Psoas muscle (tissue), 8 donors: ENCODE measurements around the gene ADGRG1. TPM values are rescaled to one million over a fixed set of nuclear protein-coding genes. Genes with fewer than 3 reads are reported as not detected.
"Not testable (repeated sequence)": the region's sequence is repeated elsewhere in the genome, so short reads cannot be mapped to it uniquely, and the experiment has no call there.

Source experiments
- ATAC-seq, 4 donors: fragments of 200-7000 bp; cut with Tn5 transposase; one replicate each; pipeline ENCODE4 v1.9.1; 2020; ENCODE audit warnings: moderate library complexity in 3 of 4, mild to moderate bottlenecking in 2 of 4
- DNase-seq, 2 donors: peaks; one replicate each; pipeline ENCODE4 v3.0.0-alpha.2; 2020
- H3K27ac ChIP-seq: fragments of 200-600 bp; one replicate; pipeline ENCODE4 v1.8.0; 2022
- H3K27me3 ChIP-seq, 3 donors: fragments of 200-600 bp in 1 of 3; one replicate each; pipeline versions ENCODE4 v1.6.1 to v1.8.0; 2013 to 2022; ENCODE audit warnings: low read length in 2 of 3, mild to moderate bottlenecking in 2 of 3, moderate library complexity in 1 of 3; ENCODE audit not compliant: insufficient read depth in 3 of 3
- H3K36me3 ChIP-seq, 2 donors: fragments of 200-600 bp in 1 of 2; one replicate each; pipeline versions ENCODE4 v1.6.1 to v1.8.0; 2013 to 2022; ENCODE audit warnings: low read depth in 1 of 2, mild to moderate bottlenecking in 1 of 2, moderate library complexity in 1 of 2; ENCODE audit not compliant: insufficient read depth in 1 of 2
- H3K4me1 ChIP-seq: fragments of 200-600 bp; one replicate; pipeline ENCODE4 v1.8.0; 2022
- H3K4me3 ChIP-seq: fragments of 200-600 bp; one replicate; pipeline ENCODE4 v1.8.0; 2022; ENCODE audit warnings: mild to moderate bottlenecking
- H3K9me3 ChIP-seq: fragments of 200-600 bp; one replicate; pipeline ENCODE4 v1.8.0; 2022
- CTCF ChIP-seq: fragments of 200-600 bp; IDR thresholded peaks from one replicate; pipeline ENCODE4 v1.8.0; 2022; ENCODE audit warnings: antibody characterized with exemption
- WGBS, 3 donors: extraction: QIAGEN DNeasy Blood & Tissue Kit; methylation state at CpG; one replicate each; pipeline versions ENCODE4 v1.1.6 to v1.1.7; 2013; 5-methylcytosine and 5-hydroxymethylcytosine counted together
- intact Hi-C, 2 donors: fragments of 100-400 bp; cut with DNase I; formaldehyde crosslinking; loops; one replicate each; pipeline versions ENCODE4 v1.11.0 to v1.14.2; 2022
- polyA plus RNA-seq, 3 donors: library from polyadenylated mRNA; stranded (reverse); fragments of 200-250 nt; gene quantifications; one replicate each; pipeline ENCODE4 v1.2.3, GENCODE V29; 2013
- total RNA-seq, 4 donors: library from RNA; stranded (reverse); fragmentation: NEBNext Ultra II Directional in 2 of 4; extraction: Animal tissue kit (Norgen Biotek cat#: 25700) in 2 of 4; gene quantifications; one replicate each; pipeline versions ENCODE4 v1.2.1 to v1.2.4, GENCODE V29; 2021 to 2023
- donor health status: healthy with polysubstance abuse.
- donor health status: DM: no; HTN: no; CAD: no; lungs with moderate emphysema.
- donor health status: Bipolar disorder and iron deficiency.
- donor health status: healthy.
- donor health status: DM: yes; HTN: yes; CAD: no.
- donor health status: DM: no; HTN: no; CAD: no.
- donor health status: DM: no; HTN: no; CAD: no.
- donor health status: DM: yes; HTN: yes; CAD: no.

ADGRG1 gene
- total and polyA plus RNA-seq, 7 donors = 5.3 to 19.4 (median 14.2) TPM

- intact Hi-C loops = no loop called here
- H3K36me3 ChIP-seq = no peaks in the 10 kb centered on the region
Measured at GRCh38 chr16:57709663-57710062, 81.2 kb downstream of the ADGRG1 start.

GRCh38 chr16:57711346-57711745 is 82.9 kb downstream of the ADGRG1 start:
- H3K27ac ChIP-seq = no peak overlapping the region
- H3K27me3 ChIP-seq = peaks cover 0 to 4% (median 0%) of the 10 kb centered on the region in 3 donors
- H3K4me3 ChIP-seq = no peak overlapping the region
- no peak for DNase-seq
- no peak for ATAC-seq
- 65 to 73% (median 67%) methylated on average over 5 of the region's 5 CpGs for WGBS, 3 donors
- no peaks in the 10 kb centered on the region for H3K4me1 ChIP-seq
- no peak for TF ChIP-seq CTCF
- intact Hi-C loops = no loop called here
- no peaks in the 10 kb centered on the region for H3K36me3 ChIP-seq
- no peaks in the 10 kb centered on the region for H3K9me3 ChIP-seq

More at GRCh38 chr16:57709663-57710062, 81.2 kb downstream of the ADGRG1 start:
- Histone ChIP-seq H3K4me3 (no peak overlapping the region), H3K4me1 (no peaks in the 10 kb centered on the region), H3K27ac (no peak overlapping the region), H3K9me3 (no peaks in the 10 kb centered on the region), H3K27me3 (peaks cover 0 to 2% (median 0%) of the 10 kb centered on the region in 3 donors)
- no peak for TF ChIP-seq CTCF
- no peak for ATAC-seq
- 87 to 92% (median 88%) methylated on average over 3 of the region's 3 CpGs for WGBS, 3 donors
- no peak for DNase-seq

- no peak for DNase-seq
- Histone ChIP-seq H3K4me3 (no peak overlapping the region), H3K27ac (no peak overlapping the region), H3K4me1 (no peaks in the 10 kb centered on the region), H3K36me3 (no peaks in the 10 kb centered on the region), H3K9me3 (no peaks in the 10 kb centered on the region), H3K27me3 (peaks cover 0 to 4% (median 0%) of the 10 kb centered on the region in 3 donors)
- no peak for ATAC-seq
- WGBS, 3 donors = 94 to 96% (median 96%) methylated on average over 3 of the region's 3 CpGs
- intact Hi-C loops = no loop called here
- no peak for TF ChIP-seq CTCF
Measured at GRCh38 chr16:57711993-57712392, 83.6 kb downstream of the ADGRG1 start.

- WGBS, 3 donors = 72 to 78% (median 75%) methylated on average over 6 of the region's 6 CpGs
- H3K4me3 ChIP-seq, intact Hi-C loops, H3K4me1 ChIP-seq, ATAC-seq, H3K36me3 ChIP-seq, DNase-seq, H3K9me3 ChIP-seq, H3K27ac ChIP-seq, H3K27me3 ChIP-seq: not testable (repeated sequence)
Measured at GRCh38 chr16:57712569-57712968, 84.1 kb downstream of the ADGRG1 start.

GRCh38 chr16:57713596-57713995 is 85.2 kb downstream of the ADGRG1 start:
- no peak for ATAC-seq
- 75 to 92% (median 89%) methylated on average over 8 of the region's 8 CpGs for WGBS, 3 donors
- intact Hi-C loops = no loop called here

More at GRCh38 chr16:57713596-57713995, 85.2 kb downstream of the ADGRG1 start:
- Histone ChIP-seq H3K36me3 (no peaks in the 10 kb centered on the region), H3K27ac (no peak overlapping the region), H3K9me3 (no peaks in the 10 kb centered on the region), H3K4me3 (no peak overlapping the region), H3K27me3 (peaks cover 0 to 4% (median 0%) of the 10 kb centered on the region in 3 donors), H3K4me1 (no peaks in the 10 kb centered on the region)
- DNase-seq = no peak
- TF ChIP-seq CTCF = no peak
